HepG2 (cell line): ENCODE measurements around the gene TCEA3. TPM values are rescaled to one million over a fixed set of nuclear protein-coding genes. Genes with fewer than 3 reads are reported as not detected.

ENCODE experiments used
- HMGA1 ChIP-seq: sonication (generic); formaldehyde crosslinking; conservative IDR thresholded peaks from 2 replicates; pipeline ENCODE4 v1.4.0; 2020; ENCODE audit warnings: missing genetic modification reagents
- MED1 ChIP-seq: sonication (generic); formaldehyde crosslinking; IDR thresholded peaks from 2 replicates; pipeline ENCODE4 v1.4.0; 2020; ENCODE audit warnings: missing genetic modification reagents
- PHF21A ChIP-seq: sonication (generic); formaldehyde crosslinking; IDR thresholded peaks from 2 replicates; pipeline ENCODE4 v1.5.0; 2020; ENCODE audit warnings: mild to moderate bottlenecking, missing genetic modification reagents
- SAP130 ChIP-seq: IDR thresholded peaks from 2 replicates; pipeline ENCODE4 v1.6.1; 2016; ENCODE audit warnings: low read depth
- TBL1XR1 ChIP-seq: fragments of 150-350 bp; IDR thresholded peaks from 2 replicates; pipeline ENCODE4 v1.6.1; 2014; ENCODE audit warnings: borderline replicate concordance, low read length; ENCODE audit not compliant: partially characterized antibody
- ZGPAT ChIP-seq: IDR thresholded peaks from 2 replicates; pipeline ENCODE4 v1.6.1; 2016; ENCODE audit warnings: mild to moderate bottlenecking
- ZNF282 ChIP-seq: fragments of 450-650 bp; IDR thresholded peaks from 2 replicates; pipeline ENCODE4 v1.6.1; 2018; ENCODE audit not compliant: partially characterized antibody
- ZNF343 ChIP-seq: sonication (generic); formaldehyde crosslinking; IDR thresholded peaks from 2 replicates; pipeline ENCODE4 v1.4.0; 2020; ENCODE audit warnings: mild to moderate bottlenecking, missing genetic modification reagents
- ZNF430 ChIP-seq: sonication (generic); formaldehyde crosslinking; IDR thresholded peaks from 2 replicates; pipeline ENCODE4 v1.9.0; 2021; ENCODE audit warnings: mild to moderate bottlenecking, missing genetic modification reagents
- ZNF460 ChIP-seq: sonication (generic); formaldehyde crosslinking; IDR thresholded peaks from 2 replicates; pipeline ENCODE4 v1.5.1; 2020; ENCODE audit warnings: missing genetic modification reagents, mild to moderate bottlenecking, borderline replicate concordance
- ZNF530 ChIP-seq: sonication (generic); formaldehyde crosslinking; IDR thresholded peaks from 2 replicates; pipeline ENCODE4 v1.5.0; 2020; ENCODE audit warnings: low read depth, mild to moderate bottlenecking, missing genetic modification reagents
- ZNF687 ChIP-seq: sonication (generic); formaldehyde crosslinking; IDR thresholded peaks from 2 replicates; pipeline ENCODE4 v1.5.1; 2020; ENCODE audit warnings: mild to moderate bottlenecking, missing genetic modification reagents, moderate library complexity
- ZNF816 ChIP-seq: sonication (generic); formaldehyde crosslinking; IDR thresholded peaks from 2 replicates; pipeline ENCODE4 v1.8.0; 2022; ENCODE audit warnings: missing genetic modification reagents, mild to moderate bottlenecking, borderline replicate concordance
- polyA plus RNA-seq, 8 experiments: library from polyadenylated mRNA; depleted of rRNA in 3 of 8; stranded (reverse) in 7 of 8; unstranded in 1 of 8; fragments of >200 nt; fragmentation: Illumina TruSeq in 4 of 8; extraction: Trizol in 4 of 8; gene quantifications; 2 replicates each; pipeline versions ENCODE4 v1.2.1 to v1.2.3, GENCODE V29; 2011 to 2016; ENCODE audit warnings: low read depth in 4 of 8, missing spikeins in 1 of 8, mixed read lengths in 1 of 8; ENCODE audit not compliant: insufficient read depth in 1 of 8
- total RNA-seq, 5 experiments: library from RNA; depleted of rRNA; stranded (reverse); fragments of >200 nt; fragmentation: Illumina TruSeq; extraction: Trizol; gene quantifications; 2 replicates each; pipeline ENCODE4 v1.2.3, GENCODE V29; 2016; ENCODE audit warnings: low read depth in 1 of 5
- TF ChIP-seq, protein P1 (sequence below): sonication (generic); formaldehyde crosslinking; IDR thresholded peaks from 2 replicates; pipeline ENCODE4 v1.9.0; 2022; ENCODE audit warnings: missing genetic modification reagents, mild to moderate bottlenecking, borderline replicate concordance
- TF ChIP-seq, protein P2 (sequence below): sonication (generic); formaldehyde crosslinking; IDR thresholded peaks from 2 replicates; pipeline ENCODE4 v1.5.1; 2020; ENCODE audit warnings: mild to moderate bottlenecking, missing genetic modification reagents, borderline replicate concordance

Gene TCEA3
- total and polyA plus RNA-seq, 2 of the 13 experiments (the other 11 are each of a cell fraction or from before 2014, with no cell fraction given) = 55.5 to 84.6 TPM

- TF ChIP-seq ZNF687 (no peak; the same call in 1 of the 2 replicates), ZNF816 (no peak), ZNF343 (CRISPR knock-in tag) (no peak), PHF21A (CRISPR knock-in tag) (0 out of 2 replicates have a peak, but pooled peaks have one; percentile 15), ZNF282 (no peak), ZGPAT (peak; percentile 17; the same call in 1 of the 2 replicates), HMGA1 (no peak), TBL1XR1 (no peak), ZNF460 (peak; percentile 59), ZNF430 (no peak), ZNF530 (CRISPR knock-in tag) (no peak), MED1 (no peak), SAP130 (peak; percentile 7; the same call in 1 of the 2 replicates)
- TF ChIP-seq, protein P1, sequence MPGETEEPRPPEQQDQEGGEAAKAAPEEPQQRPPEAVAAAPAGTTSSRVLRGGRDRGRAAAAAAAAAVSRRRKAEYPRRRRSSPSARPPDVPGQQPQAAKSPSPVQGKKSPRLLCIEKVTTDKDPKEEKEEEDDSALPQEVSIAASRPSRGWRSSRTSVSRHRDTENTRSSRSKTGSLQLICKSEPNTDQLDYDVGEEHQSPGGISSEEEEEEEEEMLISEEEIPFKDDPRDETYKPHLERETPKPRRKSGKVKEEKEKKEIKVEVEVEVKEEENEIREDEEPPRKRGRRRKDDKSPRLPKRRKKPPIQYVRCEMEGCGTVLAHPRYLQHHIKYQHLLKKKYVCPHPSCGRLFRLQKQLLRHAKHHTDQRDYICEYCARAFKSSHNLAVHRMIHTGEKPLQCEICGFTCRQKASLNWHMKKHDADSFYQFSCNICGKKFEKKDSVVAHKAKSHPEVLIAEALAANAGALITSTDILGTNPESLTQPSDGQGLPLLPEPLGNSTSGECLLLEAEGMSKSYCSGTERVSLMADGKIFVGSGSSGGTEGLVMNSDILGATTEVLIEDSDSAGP (CRISPR knock-in tag) = peak; percentile 44; the same call in 1 of the 2 replicates
- TF ChIP-seq, protein P2, sequence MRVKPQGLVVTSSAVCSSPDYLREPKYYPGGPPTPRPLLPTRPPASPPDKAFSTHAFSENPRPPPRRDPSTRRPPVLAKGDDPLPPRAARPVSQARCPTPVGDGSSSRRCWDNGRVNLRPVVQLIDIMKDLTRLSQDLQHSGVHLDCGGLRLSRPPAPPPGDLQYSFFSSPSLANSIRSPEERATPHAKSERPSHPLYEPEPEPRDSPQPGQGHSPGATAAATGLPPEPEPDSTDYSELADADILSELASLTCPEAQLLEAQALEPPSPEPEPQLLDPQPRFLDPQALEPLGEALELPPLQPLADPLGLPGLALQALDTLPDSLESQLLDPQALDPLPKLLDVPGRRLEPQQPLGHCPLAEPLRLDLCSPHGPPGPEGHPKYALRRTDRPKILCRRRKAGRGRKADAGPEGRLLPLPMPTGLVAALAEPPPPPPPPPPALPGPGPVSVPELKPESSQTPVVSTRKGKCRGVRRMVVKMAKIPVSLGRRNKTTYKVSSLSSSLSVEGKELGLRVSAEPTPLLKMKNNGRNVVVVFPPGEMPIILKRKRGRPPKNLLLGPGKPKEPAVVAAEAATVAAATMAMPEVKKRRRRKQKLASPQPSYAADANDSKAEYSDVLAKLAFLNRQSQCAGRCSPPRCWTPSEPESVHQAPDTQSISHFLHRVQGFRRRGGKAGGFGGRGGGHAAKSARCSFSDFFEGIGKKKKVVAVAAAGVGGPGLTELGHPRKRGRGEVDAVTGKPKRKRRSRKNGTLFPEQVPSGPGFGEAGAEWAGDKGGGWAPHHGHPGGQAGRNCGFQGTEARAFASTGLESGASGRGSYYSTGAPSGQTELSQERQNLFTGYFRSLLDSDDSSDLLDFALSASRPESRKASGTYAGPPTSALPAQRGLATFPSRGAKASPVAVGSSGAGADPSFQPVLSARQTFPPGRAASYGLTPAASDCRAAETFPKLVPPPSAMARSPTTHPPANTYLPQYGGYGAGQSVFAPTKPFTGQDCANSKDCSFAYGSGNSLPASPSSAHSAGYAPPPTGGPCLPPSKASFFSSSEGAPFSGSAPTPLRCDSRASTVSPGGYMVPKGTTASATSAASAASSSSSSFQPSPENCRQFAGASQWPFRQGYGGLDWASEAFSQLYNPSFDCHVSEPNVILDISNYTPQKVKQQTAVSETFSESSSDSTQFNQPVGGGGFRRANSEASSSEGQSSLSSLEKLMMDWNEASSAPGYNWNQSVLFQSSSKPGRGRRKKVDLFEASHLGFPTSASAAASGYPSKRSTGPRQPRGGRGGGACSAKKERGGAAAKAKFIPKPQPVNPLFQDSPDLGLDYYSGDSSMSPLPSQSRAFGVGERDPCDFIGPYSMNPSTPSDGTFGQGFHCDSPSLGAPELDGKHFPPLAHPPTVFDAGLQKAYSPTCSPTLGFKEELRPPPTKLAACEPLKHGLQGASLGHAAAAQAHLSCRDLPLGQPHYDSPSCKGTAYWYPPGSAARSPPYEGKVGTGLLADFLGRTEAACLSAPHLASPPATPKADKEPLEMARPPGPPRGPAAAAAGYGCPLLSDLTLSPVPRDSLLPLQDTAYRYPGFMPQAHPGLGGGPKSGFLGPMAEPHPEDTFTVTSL = 0 out of 2 replicates have a peak, but pooled peaks have one; percentile 17
These were observed 47.4 kb downstream of the TCEA3 start (continued) for GRCh38 chr1:23376890-23377811.
